Thyroid gland (tissue), 4 donors: ENCODE results near the gene TNFRSF25. TPM values are rescaled to one million over a fixed set of nuclear protein-coding genes. Genes with fewer than 3 reads are reported as not detected.

Experiments
- DNase-seq, 2 donors: peaks; one replicate each; pipeline ENCODE4 v3.0.0-alpha.2; 2019
- H3K27ac ChIP-seq, 3 donors: fragments of 200-600 bp; sonication (generic); 1 replicate in 2 of 3; 2 replicates in 1 of 3; pipeline ENCODE4 v1.5.1; 2016 to 2019; ENCODE audit warnings: mild to moderate bottlenecking in 1 of 3, moderate library complexity in 1 of 3
- H3K27me3 ChIP-seq: fragments of 200-600 bp; sonication (generic); one replicate; pipeline ENCODE4 v1.5.1; 2019
- H3K36me3 ChIP-seq, 2 donors: fragments of 200-600 bp; sonication (generic); one replicate each; pipeline ENCODE4 v1.5.1; 2016 to 2019
- H3K4me1 ChIP-seq, 2 donors: fragments of 200-600 bp; sonication (generic); one replicate each; pipeline ENCODE4 v1.5.1; 2017 to 2019
- H3K4me3 ChIP-seq, 3 donors: fragments of 200-600 bp; sonication (generic); replicated peaks in 1 of 3; 1 replicate in 2 of 3; 2 replicates in 1 of 3; pipeline ENCODE4 v1.5.1; 2016; ENCODE audit warnings: mild to moderate bottlenecking in 1 of 3
- H3K9me3 ChIP-seq: fragments of 200-600 bp; sonication (generic); one replicate; pipeline ENCODE4 v1.5.1; 2017
- POLR2A ChIP-seq, 2 donors: fragments of 450-650 bp; IDR thresholded peaks; one replicate each; pipeline ENCODE4 v1.6.1; 2017; ENCODE audit warnings: antibody characterized with exemption in 2 of 2, mild to moderate bottlenecking in 2 of 2, moderate library complexity in 1 of 2
- WGBS, 2 donors: methylation state at CpG; one replicate each; pipeline ENCODE4 v1.1.5; 2017; 5-methylcytosine and 5-hydroxymethylcytosine counted together
- intact Hi-C: fragments of 100-400 bp; cut with DNase I; formaldehyde crosslinking; loops from one replicate; pipeline ENCODE4 v1.15.1; 2023
- total RNA-seq, 4 donors: library from RNA; depleted of rRNA; stranded (reverse); fragments of >200 nt; gene quantifications; one replicate each; pipeline ENCODE4 v1.2.3, GENCODE V29; 2016
- TF ChIP-seq, protein P1 (sequence below), 6 experiments: fragments of 200-600 bp in 3 of 6; fragments of 450-650 bp in 3 of 6; sonication (generic) in 3 of 6; IDR thresholded peaks; one replicate each; pipeline ENCODE4 v1.5.1; 2016 to 2019; ENCODE audit warnings: antibody characterized with exemption in 6 of 6, mild to moderate bottlenecking in 2 of 6, inconsistent platforms in 1 of 6, moderate library complexity in 1 of 6

TNFRSF25 gene
- total RNA-seq, 4 donors from 2014 or later, result 2.2 to 18.9 (median 10.7) TPM

DNA sequence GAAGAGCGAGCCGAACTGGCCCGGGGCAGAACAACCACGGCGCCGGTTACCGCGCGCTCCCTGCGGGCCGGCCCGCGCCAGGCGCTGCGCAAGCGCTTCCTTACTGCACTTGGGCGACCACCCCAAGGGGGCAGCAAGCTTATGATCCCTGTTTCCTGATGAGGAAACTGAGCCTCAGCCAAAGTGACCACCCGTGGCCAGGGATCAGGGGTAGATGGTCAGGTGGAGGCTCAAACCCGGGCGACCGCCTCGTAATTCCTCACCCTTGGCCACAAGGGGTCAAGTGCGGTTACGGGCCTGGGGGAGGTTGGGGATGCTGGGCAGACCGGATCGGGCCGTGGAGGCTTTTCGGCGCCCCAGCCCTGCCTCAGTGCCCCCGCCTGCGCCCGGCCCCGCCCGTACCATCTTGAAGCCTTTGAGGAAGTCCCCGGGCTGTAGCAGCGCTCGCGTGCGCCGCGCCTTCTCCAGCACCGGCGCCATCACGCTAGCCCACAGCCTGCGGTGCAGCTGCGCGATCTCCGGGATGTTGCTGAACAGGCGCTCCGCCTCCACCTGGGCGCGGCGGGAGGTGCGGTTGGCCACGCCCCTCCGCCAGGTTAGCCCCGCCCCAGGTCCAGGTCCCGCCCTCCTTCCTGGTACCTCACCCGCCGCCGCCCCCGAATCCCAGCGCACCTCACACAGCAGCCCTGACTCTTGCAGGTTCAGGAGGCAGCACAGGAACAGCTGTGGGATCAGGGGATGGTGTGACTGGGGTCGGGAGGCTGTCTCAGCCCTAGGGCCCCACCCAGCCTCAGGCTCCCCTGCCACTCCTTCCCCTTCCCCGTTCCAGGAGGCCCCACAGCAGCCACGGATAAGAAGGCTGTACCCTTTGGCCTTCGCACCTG, 5.4 kb upstream of the TNFRSF25 start:
- WGBS, 2 donors, result 81 to 86% methylated on average over 28 to 45 of the region's 67 CpGs
- DNase-seq, result no peak
- Histone ChIP-seq H3K4me3 (no peak overlapping the region), H3K27ac (no peak overlapping the region), H3K4me1 (no peaks in the 10 kb centered on the region), H3K36me3 (peaks cover 0 to 12% of the 10 kb centered on the region in 2 donors), H3K27me3 (no peaks in the 10 kb centered on the region), H3K9me3 (no peaks in the 10 kb centered on the region)
- TF ChIP-seq POLR2A (IDR thresholded peaks at IDR 0.05), result no peak
- TF ChIP-seq, protein P1, sequence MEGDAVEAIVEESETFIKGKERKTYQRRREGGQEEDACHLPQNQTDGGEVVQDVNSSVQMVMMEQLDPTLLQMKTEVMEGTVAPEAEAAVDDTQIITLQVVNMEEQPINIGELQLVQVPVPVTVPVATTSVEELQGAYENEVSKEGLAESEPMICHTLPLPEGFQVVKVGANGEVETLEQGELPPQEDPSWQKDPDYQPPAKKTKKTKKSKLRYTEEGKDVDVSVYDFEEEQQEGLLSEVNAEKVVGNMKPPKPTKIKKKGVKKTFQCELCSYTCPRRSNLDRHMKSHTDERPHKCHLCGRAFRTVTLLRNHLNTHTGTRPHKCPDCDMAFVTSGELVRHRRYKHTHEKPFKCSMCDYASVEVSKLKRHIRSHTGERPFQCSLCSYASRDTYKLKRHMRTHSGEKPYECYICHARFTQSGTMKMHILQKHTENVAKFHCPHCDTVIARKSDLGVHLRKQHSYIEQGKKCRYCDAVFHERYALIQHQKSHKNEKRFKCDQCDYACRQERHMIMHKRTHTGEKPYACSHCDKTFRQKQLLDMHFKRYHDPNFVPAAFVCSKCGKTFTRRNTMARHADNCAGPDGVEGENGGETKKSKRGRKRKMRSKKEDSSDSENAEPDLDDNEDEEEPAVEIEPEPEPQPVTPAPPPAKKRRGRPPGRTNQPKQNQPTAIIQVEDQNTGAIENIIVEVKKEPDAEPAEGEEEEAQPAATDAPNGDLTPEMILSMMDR (IDR thresholded peaks at IDR 0.05), result no peak
- intact Hi-C loops, result no loop called here

- TF ChIP-seq POLR2A (IDR thresholded peaks at IDR 0.05), result no peak
- TF ChIP-seq, protein P1 (IDR thresholded peaks at IDR 0.05), result no peak
- DNase-seq, result no peak
- intact Hi-C loops, result no loop called here
- no peaks in the 10 kb centered on the region for H3K9me3 ChIP-seq
- no peaks in the 10 kb centered on the region for H3K4me1 ChIP-seq
- H3K27me3 ChIP-seq, result no peaks in the 10 kb centered on the region
- H3K36me3 ChIP-seq, result peaks cover 0 to 12% of the 10 kb centered on the region in 2 donors
- H3K4me3 ChIP-seq, result no peak overlapping the region
- H3K27ac ChIP-seq, result no peak overlapping the region
- WGBS, 2 donors, result 83 to 90% methylated on average over 48 to 61 of the region's 67 CpGs
Observed at GRCh38 chr1:6470132-6471085, 4.4 kb upstream of the TNFRSF25 start.

- TF ChIP-seq POLR2A (IDR thresholded peaks at IDR 0.05), result no peak
- TF ChIP-seq, protein P1 (IDR thresholded peaks at IDR 0.05), result no peak
- H3K27ac ChIP-seq, result no peak overlapping the region
- no peaks in the 10 kb centered on the region for H3K27me3 ChIP-seq
- H3K9me3 ChIP-seq, result no peaks in the 10 kb centered on the region
- WGBS, 2 donors, result 96 to 97% methylated on average over 11 to 13 of the region's 13 CpGs
- no peak overlapping the region for H3K4me3 ChIP-seq
- intact Hi-C loops, result no loop called here
- peaks cover 0 to 12% of the 10 kb centered on the region in 2 donors for H3K36me3 ChIP-seq
- no peaks in the 10 kb centered on the region for H3K4me1 ChIP-seq
- no peak for DNase-seq
Observed at GRCh38 chr1:6468729-6469461, 2.9 kb upstream of the TNFRSF25 start.

DNA sequence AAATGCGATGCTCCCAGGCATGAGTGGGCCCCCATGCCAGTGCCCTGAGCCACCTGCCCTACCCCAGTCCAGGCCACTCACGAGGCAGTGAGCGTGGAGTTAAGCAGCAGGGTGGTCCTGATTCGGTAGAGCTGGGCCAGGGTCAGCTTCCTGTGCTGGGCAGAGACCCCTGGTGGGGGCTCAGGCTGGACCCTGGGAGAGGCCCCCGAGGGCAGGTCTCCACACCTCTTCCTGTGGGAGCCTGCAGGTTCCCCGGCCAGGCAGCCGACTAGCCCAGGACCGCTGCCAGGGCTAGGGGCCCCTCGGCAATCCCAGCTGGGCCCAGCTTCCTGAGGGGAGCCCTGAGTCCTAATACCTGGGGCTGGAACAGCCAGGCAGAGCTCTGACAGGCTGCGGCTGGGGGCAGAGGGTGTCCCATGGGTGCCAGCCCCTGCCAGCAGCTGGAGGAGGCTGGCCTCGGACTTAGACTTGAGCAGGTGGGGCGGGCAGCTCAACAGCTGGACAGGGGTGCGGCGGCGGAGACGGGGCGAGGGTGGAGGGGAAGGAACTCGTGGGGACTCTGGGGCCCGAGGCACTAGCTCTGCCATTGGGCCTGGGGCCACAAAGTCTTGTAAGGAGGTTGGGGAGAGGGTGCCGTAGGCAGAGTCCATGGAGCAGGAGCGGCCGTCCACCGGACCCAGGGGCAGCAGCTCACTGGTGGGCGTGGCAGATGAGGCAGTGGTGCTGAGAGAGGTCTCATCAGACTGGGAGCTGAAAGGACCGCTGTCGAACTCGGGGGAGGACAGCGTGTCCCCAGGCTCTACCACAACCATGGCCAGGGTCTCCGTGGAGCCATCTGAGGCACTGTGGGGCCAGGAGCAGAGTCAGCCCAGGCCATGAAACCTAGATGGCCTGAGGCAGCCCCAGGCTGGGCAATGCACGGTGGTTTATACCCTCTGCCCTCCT, 2.0 kb upstream of the TNFRSF25 start:
- no peak overlapping the region for H3K4me3 ChIP-seq
- intact Hi-C loops, result no loop called here
- WGBS, 2 donors, result 92 to 98% methylated on average over 17 to 28 of the region's 30 CpGs

More for the DNA sequence above, 2.0 kb upstream of the TNFRSF25 start:
- Histone ChIP-seq H3K27ac (no peak overlapping the region), H3K36me3 (peaks cover 0 to 12% of the 10 kb centered on the region in 2 donors), H3K9me3 (no peaks in the 10 kb centered on the region), H3K27me3 (no peaks in the 10 kb centered on the region), H3K4me1 (no peaks in the 10 kb centered on the region)
- TF ChIP-seq POLR2A (IDR thresholded peaks at IDR 0.05), result no peak
- no peak for DNase-seq
